GM12873 (cell line): ENCODE results near the gene ESPN.

Source experiments
- TF ChIP-seq, protein P1 (sequence below): IDR thresholded peaks from 2 replicates; pipeline ENCODE4 v1.5.1; 2012; ENCODE audit warnings: low read depth, mild to moderate bottlenecking, moderate library complexity, low read length, control low read depth; ENCODE audit not compliant: insufficient read depth; ENCODE audit errors: missing control alignments

ESPN gene

DNA sequence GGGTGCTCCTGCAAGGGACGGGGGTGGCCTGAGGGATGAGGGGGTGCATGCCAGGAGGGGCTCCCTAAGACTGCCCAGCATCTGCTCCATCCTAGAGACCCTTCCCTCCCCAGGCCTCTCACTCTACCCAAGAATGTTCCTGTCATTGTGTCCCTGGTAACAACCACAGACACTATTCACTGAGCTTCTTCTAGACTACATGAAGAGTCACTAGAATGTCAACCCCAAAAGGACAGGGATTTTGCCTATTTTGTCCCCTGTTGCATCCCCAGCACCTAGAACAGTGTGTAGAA, 38.5 kb downstream of the ESPN start:
- TF ChIP-seq, protein P1, sequence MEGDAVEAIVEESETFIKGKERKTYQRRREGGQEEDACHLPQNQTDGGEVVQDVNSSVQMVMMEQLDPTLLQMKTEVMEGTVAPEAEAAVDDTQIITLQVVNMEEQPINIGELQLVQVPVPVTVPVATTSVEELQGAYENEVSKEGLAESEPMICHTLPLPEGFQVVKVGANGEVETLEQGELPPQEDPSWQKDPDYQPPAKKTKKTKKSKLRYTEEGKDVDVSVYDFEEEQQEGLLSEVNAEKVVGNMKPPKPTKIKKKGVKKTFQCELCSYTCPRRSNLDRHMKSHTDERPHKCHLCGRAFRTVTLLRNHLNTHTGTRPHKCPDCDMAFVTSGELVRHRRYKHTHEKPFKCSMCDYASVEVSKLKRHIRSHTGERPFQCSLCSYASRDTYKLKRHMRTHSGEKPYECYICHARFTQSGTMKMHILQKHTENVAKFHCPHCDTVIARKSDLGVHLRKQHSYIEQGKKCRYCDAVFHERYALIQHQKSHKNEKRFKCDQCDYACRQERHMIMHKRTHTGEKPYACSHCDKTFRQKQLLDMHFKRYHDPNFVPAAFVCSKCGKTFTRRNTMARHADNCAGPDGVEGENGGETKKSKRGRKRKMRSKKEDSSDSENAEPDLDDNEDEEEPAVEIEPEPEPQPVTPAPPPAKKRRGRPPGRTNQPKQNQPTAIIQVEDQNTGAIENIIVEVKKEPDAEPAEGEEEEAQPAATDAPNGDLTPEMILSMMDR, result no peak

DNA sequence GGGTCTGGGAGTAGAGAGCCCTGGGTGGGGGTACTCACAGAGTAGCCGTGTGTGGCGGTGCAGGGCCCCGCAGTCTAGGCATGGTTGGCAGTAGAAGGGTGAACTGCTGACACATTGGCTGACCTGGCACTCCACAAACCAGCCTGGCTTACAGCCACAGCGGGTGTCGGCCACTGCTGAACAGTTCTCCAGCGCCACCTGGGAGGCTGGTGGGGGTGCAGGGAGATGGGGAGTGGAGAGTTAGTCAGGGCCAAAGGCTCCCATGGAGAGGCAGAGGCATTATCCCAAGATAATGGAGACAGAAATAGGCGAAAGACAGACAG, 39.9 kb downstream of the ESPN start:
- TF ChIP-seq, protein P1, result no peak

DNA sequence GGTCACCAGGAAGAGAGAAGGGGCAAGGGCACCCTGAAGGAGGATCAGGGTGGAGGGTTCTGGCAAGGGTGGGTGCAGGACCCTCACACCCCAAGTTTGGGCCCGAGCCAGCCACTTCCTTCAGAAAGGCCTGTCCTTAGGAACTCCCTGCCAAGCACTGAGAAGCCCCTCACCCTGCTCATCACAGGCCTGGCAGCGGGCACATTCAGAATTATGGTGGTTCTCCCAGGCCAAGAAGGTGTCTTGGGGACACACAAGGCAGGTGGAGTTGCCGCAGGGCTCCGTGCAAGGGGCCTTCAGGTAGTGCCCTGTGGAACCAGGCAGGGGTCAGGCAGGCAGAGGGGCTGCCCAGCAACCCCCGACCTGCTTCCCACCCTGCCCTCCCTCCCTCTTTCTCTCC, 40.3 kb downstream of the ESPN start:
- TF ChIP-seq, protein P1, result no peak

DNA sequence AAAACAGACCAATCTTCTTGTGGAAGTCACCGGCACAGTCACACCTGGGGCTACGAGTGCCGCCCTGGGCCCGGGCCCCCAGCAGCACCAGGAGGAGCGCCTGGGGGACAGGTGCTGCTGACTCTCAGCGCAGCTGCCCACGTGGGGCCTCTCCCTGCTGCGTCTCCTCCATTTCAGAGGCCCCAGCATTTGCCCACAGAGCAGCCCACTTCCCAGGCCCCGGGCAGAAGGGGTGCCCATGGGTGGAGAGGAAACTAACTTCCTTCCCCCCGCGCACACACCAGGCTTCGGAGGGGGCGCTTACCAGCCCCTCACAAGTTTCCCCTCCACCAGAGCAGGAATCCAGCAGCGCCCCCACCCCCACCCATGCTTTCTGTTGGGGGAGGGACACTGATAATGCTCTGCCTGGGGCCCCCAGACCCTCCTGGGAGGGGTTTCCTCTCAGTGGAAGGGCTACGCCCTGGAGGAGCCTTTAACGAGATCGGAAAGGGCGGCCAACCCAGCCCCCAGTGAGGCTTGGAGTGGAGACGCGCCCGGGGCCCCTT, 41.0 kb downstream of the ESPN start:
- TF ChIP-seq, protein P1, result no peak

DNA sequence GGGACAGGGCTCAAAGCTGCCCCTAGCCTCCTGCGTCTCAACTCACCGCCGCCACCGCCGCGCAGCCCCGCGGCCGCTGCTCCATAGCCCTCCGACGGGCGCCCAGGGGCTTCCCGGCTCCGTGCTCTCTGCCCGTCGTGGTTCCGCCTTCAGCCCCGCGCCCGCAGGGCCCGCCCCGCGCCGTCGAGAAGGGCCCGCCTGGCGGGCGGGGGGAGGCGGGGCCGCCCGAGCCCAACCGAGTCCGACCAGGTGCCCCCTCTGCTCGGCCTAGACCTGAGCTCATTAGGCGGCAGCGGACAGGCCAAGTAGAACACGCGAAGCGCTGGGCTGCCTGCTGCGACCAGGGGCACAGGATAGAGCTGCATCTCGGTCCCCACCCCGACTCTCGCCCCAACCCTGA, 41.4 kb downstream of the ESPN start, which contains the start of gene TNFRSF25:
TSS of gene TNFRSF25 (minus strand) at position 151 of the 400 bp plus-strand sequence. CDS start at position 85, 66 bp downstream.
- TF ChIP-seq, protein P1, result no peak

DNA sequence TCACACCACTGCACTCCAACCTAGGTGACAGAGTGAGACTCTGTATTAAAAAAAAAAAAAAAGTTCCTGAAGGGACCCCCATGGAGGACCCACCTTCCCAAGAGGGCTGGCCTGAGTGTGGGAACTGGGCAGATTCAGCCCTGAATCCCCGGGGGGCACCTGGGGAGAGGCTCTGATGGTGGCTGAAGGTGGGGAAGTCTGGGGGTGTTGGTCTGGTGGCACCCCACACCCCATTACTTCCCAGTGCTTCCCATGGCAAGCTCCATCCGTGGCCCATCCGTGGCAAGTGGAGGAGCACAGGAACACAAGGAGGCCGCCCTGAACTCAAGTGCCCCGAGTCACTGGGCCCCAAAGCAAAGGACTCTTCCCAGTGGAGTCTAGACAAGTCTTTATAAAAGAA, 42.2 kb downstream of the ESPN start:
- TF ChIP-seq, protein P1, result no peak

DNA sequence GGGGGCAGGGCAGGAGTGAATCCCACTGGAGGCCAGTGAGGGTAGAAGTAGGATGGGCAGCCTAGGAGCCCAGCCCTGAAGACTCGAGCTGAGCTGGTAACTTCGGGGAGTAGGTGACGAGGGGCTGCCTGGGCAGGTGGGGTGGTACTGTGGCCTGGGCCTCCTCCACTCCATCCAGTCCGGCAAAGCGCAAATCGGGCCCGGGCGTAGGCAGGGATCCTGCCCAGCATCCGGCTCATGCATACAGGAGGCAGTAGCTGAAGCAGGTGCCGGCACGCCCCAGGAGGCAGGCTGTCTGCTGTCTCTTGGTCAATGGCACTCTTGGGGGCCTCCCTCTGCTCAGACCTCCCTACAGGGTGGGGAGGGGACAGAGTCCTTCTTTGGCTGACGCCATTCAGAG, 42.6 kb downstream of the ESPN start:
- TF ChIP-seq, protein P1, result no peak
